Measurements from ENCODE around the gene HIP1.

DNA sequence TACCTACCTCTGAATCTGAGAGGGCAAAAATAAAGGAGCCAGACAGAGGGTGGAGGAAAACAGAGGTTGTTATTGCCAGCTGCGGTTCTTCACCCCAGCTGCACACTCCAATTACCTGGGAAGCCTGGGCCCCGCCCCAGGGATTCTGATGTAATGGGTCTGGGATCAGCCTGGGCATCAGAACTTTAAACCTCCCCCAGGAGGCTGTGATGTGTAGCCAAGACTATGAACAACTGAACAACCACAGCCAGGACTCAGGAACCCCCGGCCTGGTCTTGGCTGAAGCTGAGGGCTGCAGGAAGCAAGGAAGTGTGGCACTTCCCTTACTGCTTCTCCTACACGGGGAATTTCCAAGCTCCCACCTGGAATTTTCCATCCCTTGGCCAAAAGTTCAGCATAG, 89.3 kb downstream of the HIP1 start:
- TF ChIP-seq, protein P1, sequence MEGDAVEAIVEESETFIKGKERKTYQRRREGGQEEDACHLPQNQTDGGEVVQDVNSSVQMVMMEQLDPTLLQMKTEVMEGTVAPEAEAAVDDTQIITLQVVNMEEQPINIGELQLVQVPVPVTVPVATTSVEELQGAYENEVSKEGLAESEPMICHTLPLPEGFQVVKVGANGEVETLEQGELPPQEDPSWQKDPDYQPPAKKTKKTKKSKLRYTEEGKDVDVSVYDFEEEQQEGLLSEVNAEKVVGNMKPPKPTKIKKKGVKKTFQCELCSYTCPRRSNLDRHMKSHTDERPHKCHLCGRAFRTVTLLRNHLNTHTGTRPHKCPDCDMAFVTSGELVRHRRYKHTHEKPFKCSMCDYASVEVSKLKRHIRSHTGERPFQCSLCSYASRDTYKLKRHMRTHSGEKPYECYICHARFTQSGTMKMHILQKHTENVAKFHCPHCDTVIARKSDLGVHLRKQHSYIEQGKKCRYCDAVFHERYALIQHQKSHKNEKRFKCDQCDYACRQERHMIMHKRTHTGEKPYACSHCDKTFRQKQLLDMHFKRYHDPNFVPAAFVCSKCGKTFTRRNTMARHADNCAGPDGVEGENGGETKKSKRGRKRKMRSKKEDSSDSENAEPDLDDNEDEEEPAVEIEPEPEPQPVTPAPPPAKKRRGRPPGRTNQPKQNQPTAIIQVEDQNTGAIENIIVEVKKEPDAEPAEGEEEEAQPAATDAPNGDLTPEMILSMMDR (IDR thresholded peaks at IDR 0.05) = no peak
- no peak for TF ChIP-seq POLR2AphosphoS5 (IDR thresholded peaks at IDR 0.05; ENCODE audit: low read depth, low read length)
- no peak for TF ChIP-seq SIN3A (IDR thresholded peaks at IDR 0.05; ENCODE audit: borderline replicate concordance, insufficient read depth, low read depth, low read length)
- TF ChIP-seq TCF7L2 (IDR thresholded peaks at IDR 0.05; ENCODE audit: low read depth, low read length) = peak; percentile 67; the same call in 1 of the 2 replicates
